Measurements from ENCODE around the gene SEPHS1.

Gene SEPHS1

GRCh38 chr10:13329565-13329964 lies 18.5 kb downstream of the SEPHS1 start:
- in situ Hi-C loops (cut with HindIII; ENCODE audit: low sequenced_read_pairs): no loop called here

- in situ Hi-C loops (cut with HindIII; ENCODE audit: low sequenced_read_pairs): no loop called here
Measured at GRCh38 chr10:13328613-13329012, 19.5 kb downstream of the SEPHS1 start.

GRCh38 chr10:13328126-13328525 lies 20.0 kb downstream of the SEPHS1 start:
- in situ Hi-C loops (cut with HindIII; ENCODE audit: low sequenced_read_pairs): no loop called here

- in situ Hi-C loops (cut with HindIII; ENCODE audit: low sequenced_read_pairs): no loop called here
Measured at GRCh38 chr10:13327534-13327933, 20.6 kb downstream of the SEPHS1 start.

- in situ Hi-C loops (cut with HindIII; ENCODE audit: low sequenced_read_pairs): loop anchor here (25.0 kb wide), 1 partner anchor 185 kb away; no protein-coding TSS in a partner anchor
Measured at GRCh38 chr10:13322615-13323148, 25.4 kb downstream of the SEPHS1 start.

GRCh38 chr10:13321576-13321975 lies 26.5 kb downstream of the SEPHS1 start:
- in situ Hi-C loops (cut with HindIII; ENCODE audit: low sequenced_read_pairs): loop anchor here (25.0 kb wide), 1 partner anchor 184 kb away; no protein-coding TSS in a partner anchor

- in situ Hi-C loops (cut with HindIII; ENCODE audit: low sequenced_read_pairs): loop anchor here (25.0 kb wide), 1 partner anchor 182 kb away; no protein-coding TSS in a partner anchor
Measured at GRCh38 chr10:13319166-13319565, 28.9 kb downstream of the SEPHS1 start.

GRCh38 chr10:13317474-13317873 lies 30.6 kb downstream of the SEPHS1 start:
- in situ Hi-C loops (cut with HindIII; ENCODE audit: low sequenced_read_pairs): loop anchor here (25.0 kb wide), 1 partner anchor 180 kb away; no protein-coding TSS in a partner anchor

- in situ Hi-C loops (cut with HindIII; ENCODE audit: low sequenced_read_pairs): loop anchor here (25.0 kb wide), 1 partner anchor 179 kb away; no protein-coding TSS in a partner anchor
Measured at GRCh38 chr10:13316635-13317311, 31.3 kb downstream of the SEPHS1 start.

GRCh38 chr10:13315361-13315760 lies 32.7 kb downstream of the SEPHS1 start:
- in situ Hi-C loops (cut with HindIII; ENCODE audit: low sequenced_read_pairs): loop anchor here (25.0 kb wide), 1 partner anchor 178 kb away; no protein-coding TSS in a partner anchor

GRCh38 chr10:13311177-13311575 lies 36.9 kb downstream of the SEPHS1 start:
- in situ Hi-C loops (cut with HindIII; ENCODE audit: low sequenced_read_pairs): loop anchor here (25.0 kb wide), 1 partner anchor 174 kb away; no protein-coding TSS in a partner anchor

- in situ Hi-C loops (cut with HindIII; ENCODE audit: low sequenced_read_pairs): loop anchor here (25.0 kb wide), 1 partner anchor 173 kb away; no protein-coding TSS in a partner anchor
Measured at GRCh38 chr10:13310518-13311176, 37.4 kb downstream of the SEPHS1 start.

- in situ Hi-C loops (cut with HindIII; ENCODE audit: low sequenced_read_pairs): loop anchor here (25.0 kb wide), 1 partner anchor 172 kb away; no protein-coding TSS in a partner anchor
Measured at GRCh38 chr10:13309792-13310191, 38.3 kb downstream of the SEPHS1 start.

GRCh38 chr10:13308096-13308495 lies 40.0 kb downstream of the SEPHS1 start:
- in situ Hi-C loops (cut with HindIII; ENCODE audit: low sequenced_read_pairs): loop anchor here (25.0 kb wide), 1 partner anchor 171 kb away; no protein-coding TSS in a partner anchor

- in situ Hi-C loops (cut with HindIII; ENCODE audit: low sequenced_read_pairs): loop anchor here (25.0 kb wide), 1 partner anchor 169 kb away; no protein-coding TSS in a partner anchor
Measured at GRCh38 chr10:13306103-13306502, 42.0 kb downstream of the SEPHS1 start.

GRCh38 chr10:13302821-13303555 lies 45.1 kb downstream of the SEPHS1 start:
- in situ Hi-C loops (cut with HindIII; ENCODE audit: low sequenced_read_pairs): loop anchor here (25.0 kb wide), 1 partner anchor 166 kb away; no protein-coding TSS in a partner anchor

GRCh38 chr10:13299437-13300287 lies 48.4 kb downstream of the SEPHS1 start, which contains the start of gene PHYH:
Gene PHYH (minus strand): TSS chr10:13300064. CDS start chr10:13300042, 22 bp downstream.
- in situ Hi-C loops (cut with HindIII; ENCODE audit: low sequenced_read_pairs): loop anchor here (25.0 kb wide), 1 partner anchor 162 kb away; no protein-coding TSS in a partner anchor

- in situ Hi-C loops (cut with HindIII; ENCODE audit: low sequenced_read_pairs): no loop called here
Measured at GRCh38 chr10:13298748-13299436, 49.2 kb downstream of the SEPHS1 start.

GRCh38 chr10:13296476-13296875 lies 51.6 kb downstream of the SEPHS1 start:
- in situ Hi-C loops (cut with HindIII; ENCODE audit: low sequenced_read_pairs): no loop called here

Measured in DLD1 (cell line).